ENCODE data around the gene NCKAP5.

Gene NCKAP5

GRCh38 chr2:133603109-133603508 lies 34.8 kb upstream of the NCKAP5 start:
- DNase-seq, result no peak

GRCh38 chr2:133602538-133602937 lies 34.3 kb upstream of the NCKAP5 start:
- Histone ChIP-seq H3K9me3 (ENCODE audit: insufficient read depth, low read length, severe bottlenecking) (no peaks in the 10 kb centered on the region), H3K4me2 (ENCODE audit: insufficient read depth, low read length) (no peak overlapping the region), H3K9ac (ENCODE audit: low read depth, low read length) (no peak overlapping the region), H3K27ac (ENCODE audit: low read length) (no peak overlapping the region), H3K27me3 (ENCODE audit: insufficient read depth, low read length, poor library complexity) (peaks cover 10% of the 10 kb centered on the region), H3K79me2 (ENCODE audit: insufficient read depth, low read length) (no peaks in the 10 kb centered on the region), H3K4me3 (ENCODE audit: low read depth in 1 of 2, low read length in 2 of 2) (no peak overlapping the region), H4K20me1 (ENCODE audit: insufficient read depth, low read length) (no peaks in the 10 kb centered on the region), H2AFZ (ENCODE audit: low read depth, low read length) (no peak overlapping the region), H3K36me3 (ENCODE audit: insufficient read depth, low read length) (no peaks in the 10 kb centered on the region), H3K4me1 (ENCODE audit: insufficient read depth, low read length) (no peaks in the 10 kb centered on the region)
- TF ChIP-seq CTCF (IDR thresholded peaks at IDR 0.05; ENCODE audit: borderline replicate concordance, extremely low read depth, low read length, poor library complexity, severe bottlenecking) (no peak), EZH2 (IDR thresholded peaks at IDR 0.05; ENCODE audit: borderline replicate concordance, low read depth, low read length, severe bottlenecking) (no peak)
- ATAC-seq (ENCODE audit: insufficient read depth, low read depth) (no peak), DNase-seq (no peak)

More at GRCh38 chr2:133603109-133603508, 34.8 kb upstream of the NCKAP5 start:
- Histone ChIP-seq H3K9ac (ENCODE audit: low read depth, low read length) (no peak overlapping the region), H3K4me2 (ENCODE audit: insufficient read depth, low read length) (no peak overlapping the region), H2AFZ (ENCODE audit: low read depth, low read length) (no peak overlapping the region), H3K27ac (ENCODE audit: low read length) (no peak overlapping the region), H3K36me3 (ENCODE audit: insufficient read depth, low read length) (no peaks in the 10 kb centered on the region), H3K4me3 (ENCODE audit: low read depth in 1 of 2, low read length in 2 of 2) (no peak overlapping the region), H3K9me3 (ENCODE audit: insufficient read depth, low read length, severe bottlenecking) (no peaks in the 10 kb centered on the region), H3K4me1 (ENCODE audit: insufficient read depth, low read length) (no peaks in the 10 kb centered on the region), H4K20me1 (ENCODE audit: insufficient read depth, low read length) (no peaks in the 10 kb centered on the region), H3K27me3 (ENCODE audit: insufficient read depth, low read length, poor library complexity) (peaks cover 10% of the 10 kb centered on the region), H3K79me2 (ENCODE audit: insufficient read depth, low read length) (no peaks in the 10 kb centered on the region)
- ATAC-seq (ENCODE audit: insufficient read depth, low read depth), result no peak
- TF ChIP-seq CTCF (IDR thresholded peaks at IDR 0.05; ENCODE audit: borderline replicate concordance, extremely low read depth, low read length, poor library complexity, severe bottlenecking) (no peak), EZH2 (IDR thresholded peaks at IDR 0.05; ENCODE audit: borderline replicate concordance, low read depth, low read length, severe bottlenecking) (no peak)

- DNase-seq, result no peak
- H3K4me1 ChIP-seq (ENCODE audit: insufficient read depth, low read length), result no peaks in the 10 kb centered on the region
- TF ChIP-seq CTCF (IDR thresholded peaks at IDR 0.05; ENCODE audit: borderline replicate concordance, extremely low read depth, low read length, poor library complexity, severe bottlenecking), result no peak
- TF ChIP-seq EZH2 (IDR thresholded peaks at IDR 0.05; ENCODE audit: borderline replicate concordance, low read depth, low read length, severe bottlenecking), result no peak
- no peaks in the 10 kb centered on the region for H4K20me1 ChIP-seq (ENCODE audit: insufficient read depth, low read length)
- no peaks in the 10 kb centered on the region for H3K36me3 ChIP-seq (ENCODE audit: insufficient read depth, low read length)
- H3K9ac ChIP-seq (ENCODE audit: low read depth, low read length), result no peak overlapping the region
- H3K27ac ChIP-seq (ENCODE audit: low read length), result no peak overlapping the region
- H3K79me2 ChIP-seq (ENCODE audit: insufficient read depth, low read length), result no peaks in the 10 kb centered on the region
- H3K4me3 ChIP-seq (ENCODE audit: low read depth in 1 of 2, low read length in 2 of 2), result no peak overlapping the region
- peaks cover 10% of the 10 kb centered on the region for H3K27me3 ChIP-seq (ENCODE audit: insufficient read depth, low read length, poor library complexity)
- no peaks in the 10 kb centered on the region for H3K9me3 ChIP-seq (ENCODE audit: insufficient read depth, low read length, severe bottlenecking)
- no peak overlapping the region for H3K4me2 ChIP-seq (ENCODE audit: insufficient read depth, low read length)
- H2AFZ ChIP-seq (ENCODE audit: low read depth, low read length), result no peak overlapping the region
- ATAC-seq (ENCODE audit: insufficient read depth, low read depth), result no peak
These were observed 32.1 kb upstream of the NCKAP5 start for GRCh38 chr2:133600266-133600928.

Data from DND-41 (cell line).